Stimulated activated CD4-positive, alpha-beta T cell treated with anti-CD3 and anti-CD28 coated beads, Interleukin-4, amount 100 ng/mL, for 4 hours (primary cell): ENCODE data around the gene KDM2A.

ENCODE experiments used
- DNase-seq, 2 experiments: peaks; one replicate each; pipeline ENCODE4 v3.0.0-alpha.2; 2020

KDM2A gene

GRCh38 chr11:67306769-67307544, 187.9 kb downstream of the KDM2A start:
- DNase-seq: no peak

- no peak for DNase-seq
Measured at GRCh38 chr11:67307545-67308001, 188.5 kb downstream of the KDM2A start.
